Measurements from ENCODE around the gene OLFM4.
"Not testable (repeated sequence)": the region's sequence is repeated elsewhere in the genome, so short reads cannot be mapped to it uniquely, and the experiment has no call there.

Gene OLFM4

GRCh38 chr13:53028637-53029203 lies at the start of gene OLFM4:
Gene OLFM4, plus strand, starts transcription at chr13:53028813. Its CDS starts 24 bp downstream, at chr13:53028837.
- no peak for DNase-seq (ENCODE audit: low read depth in 2 of 2)

- DNase-seq (ENCODE audit: low read depth in 2 of 2), result no peak
Measured at GRCh38 chr13:52978989-52979388, 49.6 kb upstream of the OLFM4 start.

- DNase-seq (ENCODE audit: low read depth in 2 of 2), result no peak
Measured at GRCh38 chr13:52980695-52981094, 47.9 kb upstream of the OLFM4 start.

GRCh38 chr13:52983836-52984235 lies 44.8 kb upstream of the OLFM4 start:
- DNase-seq (ENCODE audit: low read depth in 2 of 2), result no peak

GRCh38 chr13:52984881-52985363 lies 43.7 kb upstream of the OLFM4 start:
- no peak for DNase-seq (ENCODE audit: low read depth in 2 of 2)

- no peak for DNase-seq (ENCODE audit: low read depth in 2 of 2)
Measured at GRCh38 chr13:52991344-52992020, 37.1 kb upstream of the OLFM4 start.

GRCh38 chr13:52992110-52992509 lies 36.5 kb upstream of the OLFM4 start:
- no peak for DNase-seq (ENCODE audit: low read depth in 2 of 2)

GRCh38 chr13:52994051-52994450 lies 34.6 kb upstream of the OLFM4 start:
- DNase-seq (ENCODE audit: low read depth in 2 of 2), result no peak

- DNase-seq (ENCODE audit: low read depth in 2 of 2), result no peak
Measured at GRCh38 chr13:52994865-52995264, 33.7 kb upstream of the OLFM4 start.

GRCh38 chr13:52995946-52996345 lies 32.7 kb upstream of the OLFM4 start:
- no peak for DNase-seq (ENCODE audit: low read depth in 2 of 2)

- no peak for DNase-seq (ENCODE audit: low read depth in 2 of 2)
Measured at GRCh38 chr13:52997951-52998876, 30.4 kb upstream of the OLFM4 start.

GRCh38 chr13:52999093-52999696 lies 29.4 kb upstream of the OLFM4 start:
- DNase-seq (ENCODE audit: low read depth in 2 of 2), result no peak

GRCh38 chr13:53001444-53002225 lies 27.0 kb upstream of the OLFM4 start:
- no peak for DNase-seq (ENCODE audit: low read depth in 2 of 2)

GRCh38 chr13:53004573-53004972 lies 24.0 kb upstream of the OLFM4 start:
- DNase-seq (ENCODE audit: low read depth in 2 of 2), result no peak

GRCh38 chr13:53005626-53006025 lies 23.0 kb upstream of the OLFM4 start:
- no peak for DNase-seq (ENCODE audit: low read depth in 2 of 2)

GRCh38 chr13:53007872-53008271 lies 20.7 kb upstream of the OLFM4 start:
- DNase-seq (ENCODE audit: low read depth in 2 of 2), result no peak

GRCh38 chr13:53010374-53011105 lies 18.1 kb upstream of the OLFM4 start:
- DNase-seq (ENCODE audit: low read depth in 2 of 2), result no peak

- no peak for DNase-seq (ENCODE audit: low read depth in 2 of 2)
Measured at GRCh38 chr13:53012707-53013106, 15.9 kb upstream of the OLFM4 start.

GRCh38 chr13:53013113-53013512 lies 15.5 kb upstream of the OLFM4 start:
- no peak for DNase-seq (ENCODE audit: low read depth in 2 of 2)

GRCh38 chr13:53014018-53014417 lies 14.6 kb upstream of the OLFM4 start:
- DNase-seq (ENCODE audit: low read depth in 2 of 2), result not testable (repeated sequence)
